K562 (cell line): ENCODE data around the gene UTP15. TPM values are rescaled to one million over a fixed set of nuclear protein-coding genes. Genes with fewer than 3 reads are reported as not detected.
A peak's percentile ranks its signal among the peaks of the same experiment; 100 is the strongest.

Experiments
- ATAC-seq: fragments of 200-7000 bp; cut with Tn5 transposase; 3 replicates; pipeline ENCODE4 v1.9.1; 2020; ENCODE audit warnings: moderate library complexity
- BruUV-seq: library from RNA; stranded (reverse); fragments of 400-500 nt; replicated peaks from 2 replicates; lab custom pipeline; 2021; lab: Mats Ljungman, UMichigan
- CTCF ChIA-PET: fragments of 300-600 bp; formaldehyde crosslinking; extraction: SDS; loops from one replicate; lab custom pipeline; 2021; ENCODE audit warnings: low intra/inter-chr PET ratio; lab: Yijun Ruan, JAX
- POLR2A ChIA-PET: fragments of 300-600, 350-650 bp; sonication (Branson Sonifier 250); formaldehyde crosslinking; extraction: SDS; loops from one replicate; lab custom pipeline; 2021; ENCODE audit warnings: antibody characterized with exemption, inconsistent platforms; lab: Yijun Ruan, JAX
- DNase-seq, 4 experiments: peaks; one replicate each; pipeline versions ENCODE4 v3.0.0 to v3.0.0-alpha.2; 2011 to 2018; ENCODE audit warnings: low spot score in 3 of 4, mixed read lengths in 3 of 4; ENCODE audit errors: extremely low read depth in 1 of 4
- FAIRE-seq: peaks from 2 replicates; lab custom pipeline; 2011; peaks lifted over from hg19 to GRCh38; lab: Jason Lieb, UNC
- H2AFZ ChIP-seq: 2 replicates; pipeline ENCODE4 v1.6.0; 2011; ENCODE audit warnings: low read depth, low read length, control low read depth, inconsistent platforms
- H3K27ac ChIP-seq: fragments of 200-600 bp; 3 replicates; pipeline ENCODE4 v1.8.0; 2011; ENCODE audit warnings: low read depth, mild to moderate bottlenecking, control low read depth, inconsistent platforms, low read length, moderate library complexity, mixed read lengths; ENCODE audit errors: extremely low read depth
- H3K27me3 ChIP-seq, 2 experiments: fragments of 300-600 bp in 1 of 2; 2 replicates in 1 of 2; 3 replicates in 1 of 2; pipeline versions ENCODE4 v1.6.0 to v1.8.0; 2011; ENCODE audit warnings: inconsistent platforms in 2 of 2, low read length in 2 of 2, mild to moderate bottlenecking in 1 of 2, mixed read lengths in 1 of 2, moderate library complexity in 1 of 2; ENCODE audit not compliant: control insufficient read depth in 2 of 2, insufficient read depth in 2 of 2
- H3K36me3 ChIP-seq: fragments of 300-600 bp; 3 replicates; pipeline ENCODE4 v1.8.0; 2011; ENCODE audit warnings: mild to moderate bottlenecking, low read length, inconsistent platforms; ENCODE audit not compliant: control insufficient read depth, insufficient read depth
- H3K4me1 ChIP-seq, 2 experiments: fragments of 200-600 bp in 1 of 2; replicated peaks in 1 of 2; 2 replicates in 1 of 2; 3 replicates in 1 of 2; pipeline versions ENCODE4 v1.5.1 to v1.8.0; 2011; ENCODE audit warnings: inconsistent platforms in 2 of 2, low read length in 2 of 2, mild to moderate bottlenecking in 1 of 2, mixed read lengths in 1 of 2, moderate library complexity in 1 of 2; ENCODE audit not compliant: control insufficient read depth in 2 of 2, insufficient read depth in 2 of 2
- H3K4me2 ChIP-seq: 2 replicates; pipeline ENCODE4 v1.6.1; 2011; ENCODE audit warnings: low read length, control low read depth, inconsistent platforms, mixed read lengths; ENCODE audit not compliant: insufficient read depth
- H3K4me3 ChIP-seq: fragments of 200-600 bp; sonication (generic), shearing (Covaris generic); 2 replicates; pipeline ENCODE4 v1.5.1; 2016; ENCODE audit warnings: control low read depth, inconsistent platforms
- H3K79me2 ChIP-seq: fragments of 200-600 bp; 3 replicates; pipeline ENCODE4 v1.8.0; 2011; ENCODE audit warnings: low read length, inconsistent platforms; ENCODE audit not compliant: control insufficient read depth, insufficient read depth
- H3K9ac ChIP-seq, 2 experiments: 2 replicates each; pipeline versions ENCODE4 v1.6.0 to v1.6.1; 2011; ENCODE audit warnings: low read depth in 2 of 2, low read length in 2 of 2, control low read depth in 1 of 2, inconsistent platforms in 1 of 2, mild to moderate bottlenecking in 1 of 2, mixed read lengths in 1 of 2; ENCODE audit not compliant: insufficient read depth in 1 of 2
- H3K9me1 ChIP-seq: one replicate; pipeline ENCODE4 v1.6.0; 2011; ENCODE audit warnings: inconsistent platforms, mild to moderate bottlenecking, low read length, moderate library complexity; ENCODE audit not compliant: control insufficient read depth, insufficient read depth
- H3K9me3 ChIP-seq: replicated peaks from 2 replicates; pipeline ENCODE4 v1.5.1; 2011; ENCODE audit warnings: low read depth, low read length, inconsistent platforms; ENCODE audit not compliant: control insufficient read depth, insufficient read depth
- H4K20me1 ChIP-seq: replicated peaks from 2 replicates; pipeline ENCODE4 v1.6.1; 2011; ENCODE audit warnings: low read length, inconsistent platforms, mixed read lengths; ENCODE audit not compliant: control insufficient read depth, insufficient read depth
- CREBBP ChIP-seq: IDR thresholded peaks from one replicate; pipeline ENCODE4 v1.6.1; 2012; ENCODE audit warnings: low read depth, mild to moderate bottlenecking, control low read depth, inconsistent platforms, low read length
- E2F1 ChIP-seq: sonication (generic); formaldehyde crosslinking; IDR thresholded peaks from 2 replicates; pipeline ENCODE4 v1.8.1; 2023; ENCODE audit warnings: mild to moderate bottlenecking, missing genetic modification reagents, moderate library complexity
- FOSL1 ChIP-seq: fragments of 200-800 bp; sonication (Bioruptor generic); conservative IDR thresholded peaks from 2 replicates; pipeline ENCODE4 v1.6.1; 2016; ENCODE audit warnings: missing genetic modification characterization, missing compliant biosample characterization
- HMG20B ChIP-seq: fragments of 250-450 bp; sonication (Bioruptor Pico); IDR thresholded peaks from 2 replicates; pipeline ENCODE4 v1.5.0; 2021; ENCODE audit warnings: mild to moderate bottlenecking
- MEIS2 ChIP-seq: fragments of 450-650 bp; IDR thresholded peaks from 2 replicates; pipeline ENCODE4 v1.6.1; 2014; ENCODE audit warnings: mild to moderate bottlenecking; ENCODE audit not compliant: partially characterized antibody
- MNT ChIP-seq, 2 experiments: fragments of 450-650 bp; conservative IDR thresholded peaks; 2 replicates each; pipeline ENCODE4 v1.6.1; 2017; ENCODE audit warnings: mild to moderate bottlenecking in 2 of 2, moderate library complexity in 2 of 2
- NCOA4 ChIP-seq: fragments of 450-650 bp; IDR thresholded peaks from 2 replicates; pipeline ENCODE4 v1.6.1; 2018; ENCODE audit warnings: mild to moderate bottlenecking; ENCODE audit not compliant: partially characterized antibody
- PKNOX1 ChIP-seq: fragments of 450-650 bp; IDR thresholded peaks from 2 replicates; pipeline ENCODE4 v1.6.1; 2016
- SMAD4 ChIP-seq: fragments of 250-450 bp; sonication (Bioruptor Pico); conservative IDR thresholded peaks from 2 replicates; pipeline ENCODE4 v1.8.0; 2021; ENCODE audit warnings: inconsistent platforms, mild to moderate bottlenecking, moderate library complexity
- SMARCC2 ChIP-seq: fragments of 450-650 bp; IDR thresholded peaks from 2 replicates; pipeline ENCODE4 v1.6.1; 2017; ENCODE audit warnings: antibody characterized with exemption, moderate library complexity, mild to moderate bottlenecking, low read depth
- STAT5B ChIP-seq: fragments of 250-450 bp; sonication (Bioruptor Pico); IDR thresholded peaks from 2 replicates; pipeline ENCODE4 v1.8.0; 2021; ENCODE audit warnings: mild to moderate bottlenecking, inconsistent platforms
- in situ Hi-C: fragments of 300-500 bp; cut with MboI; formaldehyde crosslinking; loops from 4 replicates; pipeline ENCODE4 v1.15.0; 2018; ENCODE audit warnings: inconsistent platforms, mixed read lengths
- intact Hi-C: fragments of 100-400 bp; cut with micrococcal nuclease; formaldehyde crosslinking; loops from 2 replicates; pipeline ENCODE4 v1.14.2; 2022
- polyA plus RNA-seq, 8 experiments: library from polyadenylated mRNA; depleted of rRNA in 4 of 8; stranded (reverse) in 5 of 8; unstranded in 3 of 8; fragments of >200 nt; fragmentation: Nextera tagmentation in 2 of 8; fragmentation: Illumina TruSeq in 1 of 8; extraction: Ambion mirVana in 2 of 8; extraction: Trizol in 1 of 8; gene quantifications; 2 replicates each; pipeline versions ENCODE4 v1.2.1 to v1.2.3, GENCODE V29; 2011 to 2014; ENCODE audit warnings: inconsistent platforms in 1 of 8, missing spikeins in 1 of 8
- total RNA-seq, 7 experiments: library from RNA; depleted of rRNA in 6 of 7; stranded (reverse); fragments of >200 nt in 6 of 7; fragmentation: Illumina TruSeq in 2 of 7; extraction: Trizol in 2 of 7; gene quantifications; 2 replicates each; pipeline versions ENCODE4 v1.2.1 to v1.2.3, GENCODE V29; 2011 to 2021; ENCODE audit warnings: low replicate concordance in 1 of 7

UTP15 gene
- total and polyA plus RNA-seq, 9 of the 15 experiments (the other 6 are each of a cell fraction or from before 2014, with no cell fraction given), result 28.1 to 49.3 (median 37.0) TPM

GRCh38 chr5:73626814-73627313 lies 61.3 kb downstream of the UTP15 start (continued):
- no peak for TF ChIP-seq E2F1

GRCh38 chr5:73629456-73629855 lies 63.9 kb downstream of the UTP15 start:
- TF ChIP-seq HMG20B (CRISPR knock-in tag), result no peak
- BruUV-seq, result no TSS peak
- no peaks in the 10 kb centered on the region for H3K9me1 ChIP-seq
- H4K20me1 ChIP-seq, result no peaks in the 10 kb centered on the region
- CTCF ChIA-PET, result no interaction called here
- H3K27ac ChIP-seq, result no peak overlapping the region
- H3K9me3 ChIP-seq, result no peaks in the 10 kb centered on the region
- H3K4me3 ChIP-seq, result no peak overlapping the region
- POLR2A ChIA-PET, result no interaction called here
- H3K4me1 ChIP-seq, result peaks cover 0 to 10% of the 10 kb centered on the region in 2 experiments; a peak in 1 of 5 replicates
- in situ Hi-C loops, result no loop called here
- H3K9ac ChIP-seq, result no peak overlapping the region
- FAIRE-seq, result no peak
- no peak overlapping the region for H3K4me2 ChIP-seq
- no peak for DNase-seq
- intact Hi-C loops, result no loop called here
- no peaks in the 10 kb centered on the region for H3K36me3 ChIP-seq
- H2AFZ ChIP-seq, result no peak overlapping the region
- no peak for ATAC-seq
- H3K79me2 ChIP-seq, result no peaks in the 10 kb centered on the region
- peaks cover 14 to 27% of the 10 kb centered on the region in 2 experiments for H3K27me3 ChIP-seq

GRCh38 chr5:73630765-73631164 lies 65.2 kb downstream of the UTP15 start:
- no peak for DNase-seq
- ATAC-seq, result no peak
- no peak for FAIRE-seq
- Histone ChIP-seq H3K79me2 (no peaks in the 10 kb centered on the region), H3K4me1 (peaks cover 0 to 7% of the 10 kb centered on the region in 2 experiments; a peak in 1 of 5 replicates), H3K9ac (no peak overlapping the region), H3K4me2 (no peak overlapping the region), H3K4me3 (no peak overlapping the region), H2AFZ (no peak overlapping the region), H3K9me1 (no peaks in the 10 kb centered on the region), H3K36me3 (no peaks in the 10 kb centered on the region), H3K27ac (no peak overlapping the region), H4K20me1 (no peaks in the 10 kb centered on the region), H3K9me3 (no peaks in the 10 kb centered on the region), H3K27me3 (peaks cover 7 to 20% of the 10 kb centered on the region in 2 experiments; a peak in 4 of 5 replicates)
- ChIA-PET POLR2A (no interaction called here), CTCF (no interaction called here)
- in situ Hi-C loops (no loop called here), intact Hi-C loops (no loop called here)
- BruUV-seq, result no TSS peak
- no peak for TF ChIP-seq SMAD4
- TF ChIP-seq MEIS2, result peak; percentile 29
- 0 out of 2 replicates have a peak, but pooled peaks have one; percentile 14 for TF ChIP-seq FOSL1 (tag)
- no peak for TF ChIP-seq NCOA4
- peak; percentile 77 for TF ChIP-seq PKNOX1
- no peak for TF ChIP-seq STAT5B (CRISPR knock-in tag)
- TF ChIP-seq CREBBP, result no peak
- no peak for TF ChIP-seq SMARCC2
- TF ChIP-seq MNT (conservative IDR thresholded peaks at IDR 0.05), result no peak
